Epithelial cell of prostate (primary cell): ENCODE results near the gene CTNS.

ENCODE experiments used
- DNase-seq: peaks from one replicate; pipeline ENCODE4 v3.0.0-alpha.2; 2011; ENCODE audit warnings: low read depth, low spot score
- H3K27ac ChIP-seq: fragments of 450-650 bp; 2 replicates; pipeline ENCODE4 v1.5.1; 2017; ENCODE audit warnings: mild to moderate bottlenecking

CTNS gene

DNA sequence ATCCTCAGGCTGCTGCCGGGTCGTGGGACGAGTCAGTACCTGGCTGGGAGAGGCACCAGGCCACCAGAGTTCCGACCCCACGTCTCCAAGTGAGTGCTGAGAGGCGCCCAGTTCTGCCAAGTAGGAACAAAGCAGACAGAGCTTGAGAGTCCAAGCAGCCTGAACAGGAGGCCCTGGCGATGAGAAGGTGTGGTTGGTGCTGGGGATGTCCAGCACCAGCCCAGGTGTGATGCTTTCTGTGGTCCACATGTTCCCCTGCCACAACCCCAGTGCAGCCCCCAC, 21.0 kb downstream of the CTNS start:
- DNase-seq = no peak
- H3K27ac ChIP-seq = no peak overlapping the region

DNA sequence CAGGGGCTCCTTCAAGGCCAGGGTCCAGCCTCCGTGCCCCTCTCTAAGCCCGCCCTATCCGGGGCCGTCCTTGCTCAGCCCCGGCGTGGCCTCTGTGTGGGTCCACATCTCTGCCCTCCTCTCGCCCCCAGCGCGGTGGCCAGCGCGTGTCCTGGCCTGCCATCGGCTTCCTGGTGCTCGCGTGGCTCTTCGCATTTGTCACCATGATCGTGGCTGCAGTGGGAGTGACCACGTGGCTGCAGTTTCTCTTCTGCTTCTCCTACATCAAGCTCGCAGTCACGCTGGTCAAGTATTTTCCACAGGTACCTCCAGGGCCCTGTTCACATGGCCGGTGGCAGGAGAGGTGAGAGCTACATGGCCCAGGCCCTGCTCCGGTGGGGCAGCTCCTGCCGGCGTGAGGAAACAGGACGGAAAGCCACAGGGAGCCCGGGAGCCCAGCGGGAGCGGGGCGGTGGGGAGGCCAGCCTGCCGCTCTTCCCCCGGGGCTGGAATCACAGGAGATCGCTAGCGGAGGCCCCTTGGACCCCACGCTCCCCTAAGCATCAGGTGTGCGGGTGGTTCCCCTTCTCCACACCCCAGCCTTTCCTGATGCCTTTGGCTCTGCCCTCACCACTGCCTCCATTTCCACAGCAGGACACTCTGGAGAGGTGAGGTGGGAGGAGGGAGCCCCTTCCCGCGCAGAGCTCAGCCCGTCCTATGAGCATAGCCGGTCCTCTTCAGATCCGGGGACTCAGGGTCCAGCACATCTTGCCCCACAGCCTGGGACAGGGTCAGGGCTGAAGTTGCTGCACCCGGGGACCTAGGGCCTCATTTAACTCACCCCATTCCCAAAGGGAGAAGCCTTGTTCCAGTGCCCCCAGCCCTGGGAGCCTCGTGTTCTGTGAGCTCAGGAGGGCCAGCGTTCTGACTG, 21.6 kb downstream of the CTNS start:
- no peak overlapping the region for H3K27ac ChIP-seq
- DNase-seq = no peak

DNA sequence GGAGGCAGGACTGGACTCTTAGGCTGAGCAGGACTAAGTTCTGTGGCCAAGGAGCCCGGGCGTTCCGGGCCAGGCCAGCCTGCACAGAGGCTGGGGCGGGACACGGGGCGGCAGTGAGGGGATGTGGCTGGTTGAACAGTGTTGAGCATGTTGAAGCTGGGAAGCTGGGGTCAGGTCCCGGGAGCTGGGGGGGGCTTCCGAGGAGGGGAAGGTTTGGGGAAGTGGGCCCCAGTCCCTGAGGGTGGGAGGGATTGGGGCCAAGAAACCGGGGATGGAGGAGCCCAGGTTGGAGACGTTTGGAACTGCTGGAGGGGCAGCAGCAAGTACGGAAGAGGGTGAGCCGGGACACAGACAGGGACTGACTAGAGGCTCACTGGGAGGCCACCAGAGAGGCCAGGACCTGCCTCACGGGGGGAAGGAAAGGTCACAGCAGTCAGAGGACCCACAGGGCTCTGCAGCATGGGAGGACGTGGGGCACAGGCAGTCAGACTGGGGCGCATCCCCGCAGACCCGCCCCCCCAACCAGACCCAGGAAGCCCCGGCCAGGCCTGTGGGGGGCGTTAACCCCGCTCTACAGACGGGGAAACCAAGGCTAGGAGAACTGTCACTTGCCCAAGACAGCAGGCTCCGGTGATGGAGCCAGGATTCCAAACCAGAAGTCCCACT, 22.4 kb downstream of the CTNS start:
- H3K27ac ChIP-seq = no peak overlapping the region
- DNase-seq = no peak

DNA sequence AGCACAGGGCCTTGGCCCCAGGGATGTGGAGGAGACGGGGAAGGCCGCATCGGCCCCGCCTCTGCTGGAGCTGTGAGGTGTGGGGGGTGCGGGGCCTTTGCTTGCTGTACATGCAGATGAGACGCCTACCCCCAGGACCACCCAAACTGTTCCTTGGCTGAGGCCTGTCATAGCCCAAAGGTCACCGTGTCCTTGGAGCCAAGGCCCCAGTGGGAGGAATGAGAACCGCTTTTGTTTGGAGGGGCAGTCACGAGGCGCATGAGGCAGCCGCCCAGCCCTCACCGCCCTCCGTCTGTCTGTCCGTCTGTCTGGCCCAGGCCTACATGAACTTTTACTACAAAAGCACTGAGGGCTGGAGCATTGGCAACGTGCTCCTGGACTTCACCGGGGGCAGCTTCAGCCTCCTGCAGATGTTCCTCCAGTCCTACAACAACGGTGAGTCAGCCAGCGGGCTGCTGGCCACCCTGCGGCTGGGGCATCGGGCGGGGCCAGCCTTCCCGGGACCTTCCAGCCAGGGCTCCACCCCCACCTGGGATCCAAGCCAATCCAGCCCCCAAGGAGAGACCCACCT, 23.1 kb downstream of the CTNS start:
- peak overlapping the region; percentile 13 for H3K27ac ChIP-seq
- no peak for DNase-seq

DNA sequence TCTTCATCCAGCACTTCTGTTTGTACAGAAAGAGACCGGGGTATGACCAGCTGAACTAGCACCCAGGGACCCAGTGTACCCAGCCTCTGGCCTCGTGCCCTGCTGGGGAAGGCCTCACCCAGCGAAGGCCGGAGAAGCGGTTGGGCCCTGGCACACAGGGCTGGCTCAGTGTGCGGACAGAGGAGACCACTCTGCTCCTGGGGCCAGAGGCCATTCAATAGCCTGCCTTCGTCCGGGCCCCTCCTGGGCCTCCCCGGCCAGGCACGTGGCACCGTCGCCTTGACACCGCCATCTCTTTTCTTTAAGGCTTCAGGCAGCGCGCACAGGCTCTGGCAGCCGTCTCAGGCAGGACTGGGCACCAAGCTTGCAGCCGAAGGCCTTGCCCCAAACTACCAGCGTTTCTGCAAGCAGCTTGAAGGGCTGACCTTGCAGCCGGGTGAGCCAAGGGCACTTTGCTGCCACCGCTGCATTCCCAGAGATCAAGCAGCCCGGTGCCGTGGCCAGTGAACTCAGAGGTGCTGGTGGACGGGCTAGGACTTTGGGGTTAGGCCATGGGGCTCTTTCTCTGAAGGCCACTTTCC, 23.8 kb downstream of the CTNS start:
- H3K27ac ChIP-seq = peak overlapping the region; percentile 13
- DNase-seq = no peak

DNA sequence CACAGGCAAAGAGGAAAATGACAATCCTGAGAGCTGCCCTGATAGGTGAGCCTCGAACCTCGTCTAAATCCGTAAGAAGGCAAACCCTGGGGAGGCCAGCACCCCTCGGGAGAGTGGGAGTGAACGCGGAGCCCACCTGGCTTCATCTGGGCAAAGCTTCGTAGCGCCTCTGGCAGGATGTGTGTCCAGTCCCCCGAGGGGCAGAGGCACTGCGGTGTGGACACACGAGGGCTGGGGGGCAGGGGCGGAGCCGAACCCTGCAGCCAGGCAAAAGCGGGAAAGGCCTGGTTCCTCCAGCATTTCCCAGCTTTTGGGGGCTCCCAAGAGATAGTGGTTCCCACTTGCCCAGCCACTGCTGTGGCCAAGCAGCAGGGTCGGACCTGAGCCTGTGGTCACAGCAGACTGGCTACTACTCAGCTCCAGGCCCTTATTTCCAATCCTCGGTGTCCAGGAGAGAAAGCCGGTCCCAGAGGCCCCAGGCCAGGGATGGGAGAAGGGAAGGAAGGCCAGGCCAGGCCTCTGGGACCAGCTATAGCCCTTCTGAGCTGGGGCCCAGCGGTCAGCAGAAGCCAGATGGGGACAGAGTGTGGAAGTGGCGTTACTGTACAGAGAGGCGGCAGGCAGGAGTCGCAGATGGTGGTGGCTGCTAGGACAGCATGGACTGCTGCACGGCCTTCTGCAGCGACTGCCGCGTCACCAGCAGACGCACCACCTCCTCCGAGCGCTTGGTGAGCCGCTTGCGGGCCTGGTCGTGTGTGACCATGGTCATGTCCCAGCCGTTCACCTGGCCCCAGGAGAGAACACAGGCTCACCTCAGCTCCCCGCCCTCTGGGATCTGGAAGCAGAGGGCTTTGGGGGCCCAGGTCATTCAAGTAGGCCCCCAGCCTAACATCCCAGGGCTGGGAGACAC, 26.8 kb downstream of the CTNS start:
- DNase-seq = no peak
- H3K27ac ChIP-seq = no peak overlapping the region

DNA sequence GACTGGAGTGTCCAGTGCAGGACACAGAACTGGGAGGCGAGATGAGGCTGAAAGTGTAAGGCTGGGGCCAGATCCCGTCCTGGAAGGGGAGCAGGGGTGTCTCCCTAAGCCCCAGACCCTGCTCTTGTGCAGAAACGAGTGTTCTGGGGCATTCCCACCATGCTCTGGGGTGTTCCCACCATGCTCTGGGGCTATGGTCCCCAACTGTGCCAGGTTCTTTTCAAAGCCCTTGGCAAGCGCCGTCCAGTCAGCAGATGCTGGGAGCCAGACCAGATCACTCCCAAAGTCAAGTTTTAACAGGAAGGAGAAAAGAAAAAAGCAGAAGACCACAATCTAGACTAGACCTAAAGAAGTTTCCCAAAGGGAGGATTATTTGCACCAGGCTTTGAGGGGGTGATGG, 29.3 kb downstream of the CTNS start:
- H3K27ac ChIP-seq = peak overlapping the region; percentile 97

DNA sequence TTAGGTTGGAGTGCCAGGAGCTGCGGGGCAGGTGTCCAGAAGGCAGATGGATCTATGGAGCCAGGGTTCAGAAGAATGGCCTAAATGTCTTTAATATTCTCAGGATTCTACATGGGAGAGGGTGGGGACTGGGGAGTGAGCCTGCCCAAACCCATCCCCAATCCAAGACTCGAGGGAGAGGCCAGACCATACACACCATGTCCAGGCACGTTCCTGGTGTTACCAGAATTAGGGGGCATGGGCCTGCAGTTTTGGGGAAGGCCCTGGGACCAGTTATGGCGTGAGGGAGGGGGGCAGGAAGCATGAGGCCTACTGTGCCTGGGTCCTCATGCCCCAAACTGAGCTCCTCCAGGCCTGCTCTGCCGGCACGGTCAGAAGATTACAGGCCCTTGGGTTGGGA, 30.0 kb downstream of the CTNS start:
- DNase-seq = no peak
- peak overlapping the region; percentile 97 for H3K27ac ChIP-seq

More for the DNA sequence above, 29.3 kb downstream of the CTNS start:
- DNase-seq = no peak

DNA sequence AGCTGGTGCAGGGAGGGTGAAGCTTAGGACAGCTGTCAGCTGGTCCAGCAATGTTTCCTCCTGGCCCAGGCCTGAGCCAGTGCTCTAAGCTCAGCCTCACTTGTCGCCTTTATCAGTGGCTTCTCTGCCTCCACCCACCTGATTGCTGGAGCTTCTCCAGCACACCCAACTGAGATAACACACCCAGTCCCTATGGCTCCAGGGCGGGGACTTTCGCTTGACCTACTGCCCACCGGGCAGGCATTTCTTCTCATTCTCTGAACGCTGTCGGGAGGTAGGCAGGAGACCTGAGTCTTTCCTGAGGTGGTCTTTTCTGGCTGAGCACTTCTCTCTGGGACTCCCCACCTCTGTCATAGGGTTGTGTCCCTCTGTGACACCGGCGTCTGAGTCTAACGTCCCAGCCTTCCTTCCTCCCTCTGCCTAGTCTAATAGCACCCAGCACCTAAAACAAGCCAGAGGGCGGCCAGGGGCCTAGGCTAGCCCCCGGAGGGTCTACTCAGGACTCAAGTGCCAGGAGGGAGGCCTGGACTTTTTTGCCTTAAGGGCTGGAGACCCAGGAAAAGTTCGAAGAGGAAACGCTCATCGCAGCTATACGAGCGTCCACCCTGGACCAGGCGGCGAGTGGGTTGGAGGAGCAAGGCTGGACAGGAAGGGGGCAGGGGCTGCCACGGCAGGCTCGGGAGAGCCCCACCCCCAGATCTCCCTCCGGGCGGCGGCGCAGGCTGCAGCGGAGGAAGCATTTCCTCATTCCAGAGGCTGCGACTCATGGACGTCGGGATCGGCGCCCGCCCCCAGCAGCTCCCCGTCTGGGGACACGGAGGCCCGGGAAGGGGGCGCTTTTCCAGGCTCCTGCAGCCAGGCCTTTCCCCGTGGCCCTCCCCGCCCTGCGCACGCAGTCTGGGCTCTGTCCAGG, 31.1 kb downstream of the CTNS start:
- DNase-seq = peak; percentile 56
- peak overlapping the region; percentile 97 for H3K27ac ChIP-seq

DNA sequence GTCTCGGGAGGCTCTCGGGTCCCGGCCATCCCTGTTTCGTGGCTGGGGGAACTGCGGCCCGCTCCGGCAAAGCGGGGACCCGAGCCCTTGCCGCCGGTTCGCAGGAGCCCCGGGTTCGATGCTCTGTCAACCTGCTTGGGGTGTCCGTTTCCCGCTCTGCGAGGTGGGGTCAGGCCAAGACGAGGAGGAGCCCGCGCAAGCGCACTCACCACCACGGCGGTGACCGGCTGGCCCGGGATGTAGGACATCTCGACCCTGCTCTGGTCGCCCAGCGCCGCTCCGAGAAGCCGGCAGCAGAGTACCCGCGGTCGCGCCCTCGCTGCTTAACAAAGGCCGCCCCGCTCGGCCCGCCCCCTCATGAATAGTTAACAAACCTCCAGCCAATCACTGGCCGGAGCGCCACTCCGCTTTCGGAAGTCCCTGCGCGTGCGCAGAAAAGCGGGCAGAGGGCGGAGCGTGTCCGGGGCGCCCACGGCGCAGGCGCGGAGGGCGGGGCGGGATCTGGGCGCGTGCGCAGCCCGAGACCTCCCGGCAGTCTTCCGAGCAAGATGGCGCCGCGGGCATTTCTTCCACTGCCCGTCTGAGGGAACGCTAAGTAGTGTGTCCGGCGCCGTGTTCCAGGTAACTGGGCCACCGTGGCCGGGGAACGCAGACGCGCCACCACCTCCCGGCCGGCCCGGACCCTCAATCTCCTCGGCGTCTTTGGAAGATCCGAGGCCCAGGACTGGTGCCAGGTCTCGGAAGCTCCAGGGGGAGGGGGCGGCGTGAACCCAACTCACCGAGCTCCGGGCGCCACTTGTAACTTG, 31.9 kb downstream of the CTNS start, which contains the start of the genes EMC6 and TAX1BP3:
TSS of gene EMC6 (plus strand) at position 534 of the 806 bp plus-strand sequence. CDS start 335 bp downstream, outside the sequence.
TSS of gene TAX1BP3 (minus strand) at position 300 of the 806 bp plus-strand sequence. CDS start at position 248, 52 bp downstream.
- peak; percentile 79 for DNase-seq
- peak within 1 kb of the TSS; percentile 97 for H3K27ac ChIP-seq

DNA sequence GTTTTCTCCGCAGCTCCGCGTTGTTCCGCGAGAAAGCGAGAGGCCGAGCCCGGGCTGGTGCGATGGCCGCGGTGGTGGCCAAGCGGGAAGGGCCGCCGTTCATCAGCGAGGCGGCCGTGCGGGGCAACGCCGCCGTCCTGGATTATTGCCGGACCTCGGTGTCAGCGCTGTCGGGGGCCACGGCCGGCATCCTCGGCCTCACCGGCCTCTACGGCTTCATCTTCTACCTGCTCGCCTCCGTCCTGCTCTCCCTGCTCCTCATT, 32.5 kb downstream of the CTNS start:
- no peak for DNase-seq
- H3K27ac ChIP-seq = peak overlapping the region; percentile 97

DNA sequence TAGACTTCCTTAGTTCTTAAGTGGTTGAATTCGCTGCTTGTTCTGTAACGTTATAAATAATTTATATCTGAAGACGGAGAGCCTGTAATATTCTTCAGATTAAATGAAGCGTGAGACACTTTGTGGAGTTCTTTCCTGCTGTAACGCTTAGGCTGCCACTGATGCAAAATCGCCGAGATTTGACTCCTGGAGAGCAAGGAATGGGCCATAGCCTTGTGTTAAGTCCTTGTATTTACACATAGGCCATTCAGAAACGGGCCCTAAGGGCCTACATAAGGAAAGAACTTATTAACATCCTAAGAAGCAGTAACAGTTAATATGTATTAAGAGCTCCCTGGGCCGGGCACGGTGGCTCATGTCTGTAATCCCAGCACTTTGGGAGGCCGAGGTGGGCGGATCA, 33.0 kb downstream of the CTNS start:
- H3K27ac ChIP-seq = no peak overlapping the region
- DNase-seq = no peak

DNA sequence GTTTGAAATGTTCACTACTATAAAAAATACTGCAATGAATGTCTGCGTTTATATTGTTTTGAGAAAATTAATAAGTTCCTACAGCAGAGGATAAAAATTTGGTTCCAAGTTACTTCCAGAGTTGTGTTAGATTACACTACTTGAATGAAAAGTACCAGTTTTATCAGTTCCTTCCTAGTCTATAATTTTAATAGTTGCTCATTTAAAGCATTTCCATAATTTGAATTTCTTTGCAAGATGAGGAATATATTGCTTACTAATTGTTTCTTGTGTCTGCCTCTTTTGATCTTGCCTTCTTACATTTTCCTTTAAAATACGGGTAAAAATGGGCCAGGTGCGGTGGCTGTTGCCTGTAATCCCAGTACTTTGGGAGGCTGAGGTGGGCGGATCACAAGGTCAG, 36.0 kb downstream of the CTNS start:
- DNase-seq = no peak
- no peak overlapping the region for H3K27ac ChIP-seq

DNA sequence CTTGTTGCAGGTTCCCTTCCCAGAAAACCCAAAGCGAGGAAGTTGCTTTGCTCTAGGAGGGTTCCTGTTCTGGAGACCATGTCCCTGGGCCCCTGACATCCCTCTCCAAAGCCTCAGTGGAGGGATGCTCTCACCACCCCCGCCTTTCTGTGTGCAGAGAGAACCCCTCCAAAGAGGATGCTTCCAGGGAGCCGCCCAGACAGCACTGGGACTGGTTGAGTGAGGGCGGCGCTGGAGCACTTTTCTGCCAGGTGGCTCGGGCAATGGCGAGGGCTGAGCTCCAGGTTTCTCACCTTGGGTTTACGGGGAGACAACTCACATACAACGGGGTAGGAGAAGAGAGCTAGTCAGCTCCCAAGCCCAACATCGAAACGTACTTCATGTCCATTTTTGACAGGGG, 39.3 kb downstream of the CTNS start:
- H3K27ac ChIP-seq = no peak overlapping the region
- no peak for DNase-seq

DNA sequence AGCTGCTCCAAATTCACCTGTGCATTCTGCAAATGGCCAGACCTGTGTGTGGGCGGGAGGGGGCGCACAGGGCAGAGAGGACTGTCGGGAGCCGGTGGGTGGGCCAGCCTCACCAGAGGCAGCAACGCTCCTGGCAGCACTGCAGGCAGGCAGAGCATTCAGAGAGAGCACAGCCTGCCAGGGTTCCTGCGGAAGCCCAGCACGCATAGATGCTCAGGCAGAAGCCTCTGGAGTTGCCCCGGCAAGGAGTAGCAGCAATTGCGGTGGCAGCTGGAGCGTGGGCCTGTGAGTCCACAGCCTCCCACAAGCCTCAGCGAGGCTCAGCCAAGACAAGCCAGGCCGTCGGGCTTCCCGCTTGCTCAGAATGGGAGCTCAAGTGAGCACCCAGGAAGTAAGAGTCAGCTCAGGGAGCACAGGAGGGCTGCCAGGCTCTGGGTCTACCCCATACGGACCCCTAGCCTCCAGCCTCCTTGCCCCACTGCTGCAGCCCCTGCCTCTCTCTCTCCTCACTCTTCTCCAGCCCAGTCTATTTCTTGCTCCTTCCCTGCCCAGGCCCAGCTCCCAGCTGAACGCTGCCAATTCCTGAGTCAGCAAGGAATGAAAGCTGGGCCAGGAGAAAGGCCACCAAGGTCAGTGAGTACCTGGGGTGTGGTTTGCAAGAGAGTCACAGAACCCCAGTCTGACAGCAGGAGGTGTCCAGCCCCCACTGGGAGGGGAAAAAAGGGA, 41.7 kb downstream of the CTNS start:
- DNase-seq = no peak
- no peak overlapping the region for H3K27ac ChIP-seq

DNA sequence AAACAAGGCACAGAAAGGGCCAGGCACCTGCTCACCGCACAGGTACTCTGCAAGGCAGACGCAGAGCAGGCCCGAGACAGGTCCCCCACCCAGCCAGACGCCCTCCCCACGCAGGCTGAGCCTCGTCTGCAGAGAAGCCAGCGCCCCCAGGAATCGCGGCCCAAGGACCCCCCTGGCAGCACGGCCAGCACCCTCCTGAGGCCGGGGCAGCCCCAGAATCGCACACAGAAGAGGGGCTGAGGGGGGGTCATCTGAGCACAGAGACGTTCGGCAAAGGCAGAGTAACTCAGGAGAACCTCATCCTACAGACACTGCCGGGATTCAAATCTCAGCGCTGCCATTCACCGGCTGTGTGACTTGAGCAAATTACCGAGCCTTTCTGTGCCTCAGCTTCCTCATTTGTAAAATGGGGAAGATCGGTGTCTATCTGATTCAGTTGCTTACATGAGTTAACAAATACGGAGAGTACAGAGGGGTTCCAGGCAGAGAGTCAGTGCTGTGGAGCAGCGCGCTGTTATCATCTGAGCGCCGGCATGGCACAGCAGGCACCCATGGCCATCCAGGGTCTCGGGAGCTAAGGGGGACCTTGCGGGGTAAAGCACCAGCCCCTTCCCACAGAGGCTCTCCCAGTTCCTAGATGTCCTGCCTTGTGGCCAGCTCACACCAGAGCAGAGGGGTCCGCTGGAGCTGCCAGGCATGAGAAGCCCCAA, 42.4 kb downstream of the CTNS start:
- DNase-seq = no peak
- no peak overlapping the region for H3K27ac ChIP-seq

DNA sequence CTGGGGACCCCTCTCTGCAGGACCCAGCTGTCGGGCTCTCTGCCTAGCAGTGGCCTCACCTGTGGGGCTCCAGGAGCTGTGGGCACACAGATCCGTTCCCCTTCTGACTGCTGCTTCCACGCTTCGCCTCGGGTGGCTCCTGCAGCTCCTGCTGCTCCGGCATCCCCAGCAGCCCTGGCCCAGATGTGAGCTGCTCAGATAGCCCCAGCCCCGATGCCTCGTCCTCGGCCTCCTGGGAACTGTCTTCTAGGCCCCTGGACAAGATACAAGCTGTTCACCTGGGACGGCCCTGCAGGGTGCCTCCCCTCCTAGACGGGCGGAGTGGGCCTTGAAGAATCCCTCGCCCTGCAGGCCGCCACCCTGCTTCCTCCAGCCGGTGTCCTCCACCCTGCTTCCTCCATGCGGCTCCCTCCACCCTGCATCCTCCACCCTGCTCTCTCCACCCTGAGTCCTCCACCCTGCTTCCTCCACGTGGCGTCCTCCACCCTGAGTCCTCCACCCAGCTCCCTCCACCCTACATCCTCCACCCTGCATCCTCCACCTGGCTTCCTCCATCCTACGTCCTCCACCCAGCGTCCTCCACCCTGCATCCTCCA, 43.1 kb downstream of the CTNS start:
- no peak overlapping the region for H3K27ac ChIP-seq

More for the DNA sequence above, 43.1 kb downstream of the CTNS start:
- no peak for DNase-seq
